Endothelial cell of umbilical vein (primary cell): ENCODE data around the gene EEA1. TPM values are rescaled to one million over a fixed set of nuclear protein-coding genes. Genes with fewer than 3 reads are reported as not detected.

ENCODE experiments used
- BruUV-seq: library from RNA; stranded (reverse); fragments of 400-500 nt; replicated peaks from 2 replicates; lab custom pipeline; 2021; lab: Mats Ljungman, UMichigan
- CTCF ChIA-PET: fragments of 300-600, 350-600 bp; sonication (Branson Sonifier 250); formaldehyde crosslinking; loops from one replicate; lab custom pipeline; 2021; ENCODE audit warnings: antibody characterized with exemption, inconsistent platforms; lab: Charles Lee
- POLR2A ChIA-PET: fragments of 300-600, 350-600 bp; sonication (Branson Sonifier 250); formaldehyde crosslinking; loops from one replicate; lab custom pipeline; 2021; ENCODE audit warnings: antibody characterized with exemption, inconsistent platforms; lab: Charles Lee
- DNase-seq: peaks from one replicate; pipeline ENCODE4 v3.0.0-alpha.2; 2011; ENCODE audit warnings: low read depth, low spot score
- FAIRE-seq: peaks from 2 replicates; lab custom pipeline; 2011; peaks lifted over from hg19 to GRCh38; lab: Jason Lieb, UNC
- H2AFZ ChIP-seq: 2 replicates; pipeline ENCODE4 v1.6.0; 2012; ENCODE audit warnings: low read depth, low read length, control low read depth, inconsistent platforms
- H3K27ac ChIP-seq: 2 replicates; pipeline ENCODE4 v1.5.1; 2011; ENCODE audit warnings: low read depth, mild to moderate bottlenecking, control low read depth, low read length, moderate library complexity; ENCODE audit not compliant: insufficient read depth
- H3K27me3 ChIP-seq, 2 experiments: 2 replicates each; pipeline versions ENCODE4 v1.6.0 to v1.6.1; 2011; ENCODE audit warnings: low read length in 2 of 2, mixed read lengths in 1 of 2; ENCODE audit not compliant: control insufficient read depth in 2 of 2, insufficient read depth in 2 of 2
- H3K36me3 ChIP-seq, 2 experiments: 2 replicates in 1 of 2; 3 replicates in 1 of 2; pipeline ENCODE4 v1.5.1; 2011; ENCODE audit warnings: low read length in 2 of 2, mild to moderate bottlenecking in 1 of 2, moderate library complexity in 1 of 2; ENCODE audit not compliant: control insufficient read depth in 2 of 2, insufficient read depth in 2 of 2; ENCODE audit errors: extremely low read depth in 1 of 2
- H3K4me1 ChIP-seq: 3 replicates; pipeline ENCODE4 v1.5.1; 2011; ENCODE audit warnings: mild to moderate bottlenecking, low read length; ENCODE audit not compliant: control insufficient read depth, insufficient read depth; ENCODE audit errors: extremely low read depth
- H3K4me2 ChIP-seq: 2 replicates; pipeline ENCODE4 v1.6.1; 2011; ENCODE audit warnings: low read length, control low read depth, mixed read lengths; ENCODE audit not compliant: insufficient read depth
- H3K4me3 ChIP-seq, 3 experiments: fragments of 200-600 bp in 1 of 3; sonication (generic), shearing (Covaris generic) in 1 of 3; replicated peaks in 1 of 3; 2 replicates each; pipeline ENCODE4 v1.5.1; 2011 to 2016; ENCODE audit warnings: control low read depth in 3 of 3, low read length in 3 of 3, mild to moderate bottlenecking in 2 of 3, inconsistent platforms in 1 of 3, low read depth in 1 of 3, moderate library complexity in 1 of 3; ENCODE audit not compliant: insufficient read depth in 1 of 3
- H3K79me2 ChIP-seq: 2 replicates; pipeline ENCODE4 v1.6.0; 2012; ENCODE audit warnings: low read length, inconsistent platforms; ENCODE audit not compliant: control insufficient read depth, insufficient read depth
- H3K9ac ChIP-seq: replicated peaks from 2 replicates; pipeline ENCODE3; 2011; ENCODE audit warnings: low read length, control low read depth; ENCODE audit not compliant: insufficient read depth; ENCODE audit errors: extremely low read depth
- H3K9me1 ChIP-seq: replicated peaks from 3 replicates; pipeline ENCODE4 v1.6.0; 2011; ENCODE audit warnings: mild to moderate bottlenecking, low read length; ENCODE audit not compliant: control insufficient read depth, insufficient read depth; ENCODE audit errors: extremely low read depth
- H3K9me3 ChIP-seq: replicated peaks from 2 replicates; pipeline ENCODE4 v1.5.1; 2012; ENCODE audit warnings: low read length, inconsistent platforms; ENCODE audit not compliant: control insufficient read depth, insufficient read depth
- H4K20me1 ChIP-seq: replicated peaks from 2 replicates; pipeline ENCODE3; 2011; ENCODE audit warnings: mild to moderate bottlenecking, low read length; ENCODE audit not compliant: control insufficient read depth, insufficient read depth; ENCODE audit errors: extremely low read depth
- CTCF ChIP-seq, 2 donors: IDR thresholded peaks; 1 replicate in 1 of 2; 2 replicates in 1 of 2; pipeline ENCODE4 v1.5.1; 2011; ENCODE audit warnings: low read length in 2 of 2, mild to moderate bottlenecking in 2 of 2, moderate library complexity in 2 of 2, control low read depth in 1 of 2, inconsistent platforms in 1 of 2, low read depth in 1 of 2; ENCODE audit not compliant: insufficient read depth in 1 of 2; ENCODE audit errors: extremely low read depth in 1 of 2
- EZH2 ChIP-seq: IDR thresholded peaks from 2 replicates; pipeline ENCODE4 v1.6.1; 2012; ENCODE audit warnings: borderline replicate concordance, low read depth, mild to moderate bottlenecking, moderate library complexity, low read length, inconsistent platforms; ENCODE audit not compliant: severe bottlenecking
- FOS ChIP-seq: IDR thresholded peaks from 2 replicates; pipeline ENCODE4 v1.6.1; 2011; ENCODE audit warnings: mild to moderate bottlenecking, low read length, moderate library complexity, borderline replicate concordance; ENCODE audit not compliant: insufficient read depth
- GATA2 ChIP-seq: IDR thresholded peaks from 2 replicates; pipeline ENCODE4 v1.7.0; 2011; ENCODE audit warnings: low read depth, mild to moderate bottlenecking, moderate library complexity, mixed read lengths, low read length; ENCODE audit not compliant: insufficient read length, insufficient read depth
- JUN ChIP-seq: IDR thresholded peaks from 2 replicates; pipeline ENCODE4 v1.6.1; 2011; ENCODE audit warnings: borderline replicate concordance, low read depth; ENCODE audit not compliant: insufficient read length, insufficient read depth
- MYC ChIP-seq: IDR thresholded peaks from one replicate; pipeline ENCODE4 v1.6.1; 2011; ENCODE audit warnings: mild to moderate bottlenecking, low read depth, low read length
- POLR2A ChIP-seq: IDR thresholded peaks from 2 replicates; pipeline ENCODE4 v1.6.1; 2012; ENCODE audit warnings: low read depth, mild to moderate bottlenecking, control low read depth, low read length
- POLR2AphosphoS5 ChIP-seq: IDR thresholded peaks from 2 replicates; pipeline ENCODE4 v1.6.1; 2012; ENCODE audit warnings: low read depth, mild to moderate bottlenecking, control low read depth, low read length, moderate library complexity; ENCODE audit not compliant: insufficient read depth
- dilution Hi-C: fragments of 300-500 bp; cut with MboI; formaldehyde crosslinking; loops from one replicate; pipeline ENCODE4 v1.15.0; 2019; ENCODE audit warnings: low sequenced_read_pairs; ENCODE audit not compliant: extremely low pct_ligation_motif_present
- intact Hi-C: fragments of 100-400 bp; cut with micrococcal nuclease; formaldehyde crosslinking; loops from one replicate; pipeline ENCODE4 v1.10.0; 2022
- polyA plus RNA-seq, 4 experiments: library from polyadenylated mRNA; depleted of rRNA in 3 of 4; stranded (reverse) in 3 of 4; unstranded in 1 of 4; fragments of >200 nt; gene quantifications; 2 replicates each; pipeline versions ENCODE4 v1.2.1 to v1.2.3, GENCODE V29; 2011 to 2012; ENCODE audit warnings: missing spikeins in 1 of 4
- total RNA-seq: library from RNA; stranded (reverse); gene quantifications from 2 replicates; pipeline ENCODE4 v1.2.3, GENCODE V29; 2021
- TF ChIP-seq, protein P1 (sequence below): IDR thresholded peaks from 2 replicates; pipeline ENCODE4 v1.6.1; 2011; ENCODE audit not compliant: insufficient read depth, insufficient read length

Gene EEA1
- total and polyA plus RNA-seq, 2 donors (not counting 3 experiments of a cell fraction or from before 2014, with no cell fraction given) = 2.6 to 38.8 TPM

GRCh38 chr12:92945659-92946220, 16.6 kb upstream of the EEA1 start:
- FAIRE-seq (no peak), DNase-seq (no peak)
- H3K9me1 ChIP-seq = no peaks in the 10 kb centered on the region
- no peak for TF ChIP-seq GATA2
- no peak for TF ChIP-seq CTCF (IDR thresholded peaks at IDR 0.05; ENCODE audit: extremely low read depth in 1 of 2, insufficient read depth in 1 of 2, low read depth in 1 of 2, low read length in 2 of 2)
- no peak for TF ChIP-seq MYC
- TF ChIP-seq JUN = no peak
- no peak for TF ChIP-seq POLR2A
- TF ChIP-seq POLR2AphosphoS5 = no peak
- TF ChIP-seq, protein P1, sequence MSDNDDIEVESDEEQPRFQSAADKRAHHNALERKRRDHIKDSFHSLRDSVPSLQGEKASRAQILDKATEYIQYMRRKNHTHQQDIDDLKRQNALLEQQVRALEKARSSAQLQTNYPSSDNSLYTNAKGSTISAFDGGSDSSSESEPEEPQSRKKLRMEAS = no peak
- no peak for TF ChIP-seq EZH2
- TF ChIP-seq FOS = no peak
- no peaks in the 10 kb centered on the region for H3K4me1 ChIP-seq
- H3K9me3 ChIP-seq = no peaks in the 10 kb centered on the region
- H3K4me2 ChIP-seq = no peak overlapping the region
- intact Hi-C loops (no loop called here), dilution Hi-C loops (no loop called here)
- H4K20me1 ChIP-seq = no peaks in the 10 kb centered on the region
- no TSS peak for BruUV-seq
- no peaks in the 10 kb centered on the region for H3K36me3 ChIP-seq
- no peaks in the 10 kb centered on the region for H3K79me2 ChIP-seq
- ChIA-PET CTCF (interaction anchor here (0.9 to 1.1 kb wide), 2 partner anchors 11 to 452 kb away, joined by 3 to 4 read pairs; no protein-coding TSS in a partner anchor), POLR2A (no interaction called here)
- no peak overlapping the region for H3K9ac ChIP-seq
- no peak overlapping the region for H3K4me3 ChIP-seq
- H2AFZ ChIP-seq = no peak overlapping the region
- no peaks in the 10 kb centered on the region for H3K27me3 ChIP-seq
- no peak overlapping the region for H3K27ac ChIP-seq
